Neural progenitor cell (in vitro differentiated cells): ENCODE data around the gene METRN. TPM values are rescaled to one million over a fixed set of nuclear protein-coding genes. Genes with fewer than 3 reads are reported as not detected.

Source experiments
- DNase-seq: peaks from one replicate; pipeline ENCODE4 v3.0.0-alpha.2; 2016; ENCODE audit warnings: low spot score
- H2AFZ ChIP-seq: fragments of 200-600 bp; sonication (generic); replicated peaks from 2 replicates; pipeline ENCODE4 v1.6.1; 2016; ENCODE audit warnings: antibody characterized with exemption
- H3F3A ChIP-seq: fragments of 200-600 bp; sonication (generic); 2 replicates; pipeline ENCODE4 v1.6.1; 2016; ENCODE audit warnings: antibody characterized with exemption, low read depth
- H3K27ac ChIP-seq: fragments of 200-600 bp; sonication (generic); 2 replicates; pipeline ENCODE4 v1.5.1; 2016; ENCODE audit warnings: mild to moderate bottlenecking
- H3K27me3 ChIP-seq: fragments of 200-600 bp; sonication (generic); 2 replicates; pipeline ENCODE4 v1.6.1; 2016; ENCODE audit warnings: mild to moderate bottlenecking, moderate library complexity
- H3K36me3 ChIP-seq: fragments of 200-600 bp; sonication (generic); 2 replicates; pipeline ENCODE4 v1.5.1; 2016
- H3K4me1 ChIP-seq: fragments of 200-600 bp; sonication (generic); 2 replicates; pipeline ENCODE4 v1.6.1; 2016; ENCODE audit warnings: mixed run types
- H3K4me2 ChIP-seq: fragments of 200-600 bp; sonication (generic); 2 replicates; pipeline ENCODE4 v1.6.1; 2016
- H3K4me3 ChIP-seq: fragments of 200-600 bp; sonication (generic); 2 replicates; pipeline ENCODE4 v1.5.1; 2016
- H3K79me2 ChIP-seq: fragments of 200-600 bp; sonication (generic); 2 replicates; pipeline ENCODE4 v1.6.1; 2016; ENCODE audit warnings: low read depth
- H3K9ac ChIP-seq: fragments of 200-600 bp; sonication (generic); 2 replicates; pipeline ENCODE4 v1.6.1; 2016
- H3K9me3 ChIP-seq: fragments of 200-600 bp; sonication (generic); 2 replicates; pipeline ENCODE4 v1.5.1; 2016; ENCODE audit warnings: low read depth
- H4K20me1 ChIP-seq: fragments of 200-600 bp; sonication (generic); 2 replicates; pipeline ENCODE4 v1.6.1; 2016; ENCODE audit warnings: low read depth
- H3K27ac Mint-ChIP-seq: 3 replicates; pipeline ENCODE4 v1.8.0; 2021; ENCODE audit warnings: mixed read lengths
- H3K27me3 Mint-ChIP-seq: 2 replicates; pipeline ENCODE4 v1.8.0; 2022; ENCODE audit warnings: low read depth, mild to moderate bottlenecking, inconsistent platforms, moderate library complexity, mixed read lengths; ENCODE audit not compliant: insufficient read depth
- H3K36me3 Mint-ChIP-seq: 3 replicates; pipeline ENCODE4 v1.8.0; 2021; ENCODE audit warnings: mixed read lengths
- H3K4me1 Mint-ChIP-seq: 3 replicates; pipeline ENCODE4 v1.8.0; 2021; ENCODE audit warnings: mixed read lengths
- H3K4me3 Mint-ChIP-seq: 3 replicates; pipeline ENCODE4 v1.8.0; 2021; ENCODE audit warnings: mild to moderate bottlenecking, moderate library complexity, mixed read lengths
- H3K9me3 Mint-ChIP-seq: 3 replicates; pipeline ENCODE4 v1.8.0; 2020; ENCODE audit warnings: mixed read lengths
- CTCF ChIP-seq: fragments of 200-600 bp; sonication (generic); IDR thresholded peaks from 2 replicates; pipeline ENCODE4 v1.5.1; 2017; ENCODE audit warnings: antibody characterized with exemption, mild to moderate bottlenecking
- EZH2 ChIP-seq: fragments of 200-600 bp; sonication (generic); IDR thresholded peaks from 2 replicates; pipeline ENCODE4 v1.6.1; 2017; ENCODE audit warnings: antibody characterized with exemption, mild to moderate bottlenecking, moderate library complexity
- EZH2phosphoT487 ChIP-seq: fragments of 200-600 bp; sonication (generic); IDR thresholded peaks from 2 replicates; pipeline ENCODE4 v1.6.1; 2017; ENCODE audit warnings: antibody characterized with exemption
- total RNA-seq: library from RNA; depleted of rRNA; stranded (reverse); fragments of >200 nt; gene quantifications from 2 replicates; pipeline ENCODE4 v1.2.3, GENCODE V29; 2015; ENCODE audit warnings: low replicate concordance

The METRN gene
- total RNA-seq, 1 donor from 2014 or later = 24.3 TPM

GRCh38 chr16:766820-767640 is 52.1 kb downstream of the METRN start:
- Histone ChIP-seq H4K20me1 (no peaks in the 10 kb centered on the region), H3K9ac (no peak overlapping the region), H3K27ac (no peak overlapping the region), H3K9me3 (no peaks in the 10 kb centered on the region), H3K4me2 (no peak overlapping the region), H3K27me3 (no peaks in the 10 kb centered on the region), H3K79me2 (no peaks in the 10 kb centered on the region), H3K4me1 (peaks cover 3% of the 10 kb centered on the region), H3F3A (no peaks in the 10 kb centered on the region), H2AFZ (no peak overlapping the region), H3K36me3 (no peaks in the 10 kb centered on the region), H3K4me3 (no peak overlapping the region)
- Mint-ChIP-seq H3K9me3 (no peaks in the 10 kb centered on the region), H3K4me3 (no peak overlapping the region), H3K36me3 (no peaks in the 10 kb centered on the region), H3K27ac (no peak overlapping the region), H3K4me1 (peaks cover 4% of the 10 kb centered on the region), H3K27me3 (peaks cover 6% of the 10 kb centered on the region)
- no peak for DNase-seq
- TF ChIP-seq EZH2phosphoT487 (no peak), EZH2 (no peak), CTCF (no peak)

GRCh38 chr16:767743-768235 is 52.9 kb downstream of the METRN start:
- Mint-ChIP-seq H3K36me3 (no peaks in the 10 kb centered on the region), H3K27me3 (peaks cover 4% of the 10 kb centered on the region), H3K9me3 (no peaks in the 10 kb centered on the region), H3K4me3 (no peak overlapping the region), H3K27ac (no peak overlapping the region), H3K4me1 (peaks cover 4% of the 10 kb centered on the region)
- DNase-seq = no peak
- Histone ChIP-seq H4K20me1 (no peaks in the 10 kb centered on the region), H3K36me3 (no peaks in the 10 kb centered on the region), H3K9me3 (no peaks in the 10 kb centered on the region), H3K79me2 (no peaks in the 10 kb centered on the region), H3K9ac (no peak overlapping the region), H3F3A (no peaks in the 10 kb centered on the region), H3K4me2 (no peak overlapping the region), H3K27ac (no peak overlapping the region), H3K27me3 (no peaks in the 10 kb centered on the region), H3K4me1 (no peaks in the 10 kb centered on the region), H2AFZ (no peak overlapping the region), H3K4me3 (no peak overlapping the region)
- no peak for TF ChIP-seq EZH2
- TF ChIP-seq CTCF = no peak
- no peak for TF ChIP-seq EZH2phosphoT487

GRCh38 chr16:768428-768827 is 53.5 kb downstream of the METRN start:
- no peaks in the 10 kb centered on the region for H3K36me3 Mint-ChIP-seq
- DNase-seq = no peak
- no peaks in the 10 kb centered on the region for H3K9me3 Mint-ChIP-seq

More at GRCh38 chr16:768428-768827, 53.5 kb downstream of the METRN start:
- no peak overlapping the region for H3K4me3 ChIP-seq
- Mint-ChIP-seq H3K4me3 (no peak overlapping the region), H3K27me3 (peaks cover 4% of the 10 kb centered on the region), H3K27ac (no peak overlapping the region), H3K4me1 (peaks cover 4% of the 10 kb centered on the region)
- no peak overlapping the region for H3K9ac ChIP-seq
- no peak overlapping the region for H3K27ac ChIP-seq
- H4K20me1 ChIP-seq = no peaks in the 10 kb centered on the region
- H3K36me3 ChIP-seq = no peaks in the 10 kb centered on the region
- no peak overlapping the region for H2AFZ ChIP-seq
- H3K27me3 ChIP-seq = no peaks in the 10 kb centered on the region
- no peaks in the 10 kb centered on the region for H3K4me1 ChIP-seq
- TF ChIP-seq EZH2 (no peak), CTCF (no peak), EZH2phosphoT487 (no peak)
- no peaks in the 10 kb centered on the region for H3K79me2 ChIP-seq
- H3F3A ChIP-seq = no peaks in the 10 kb centered on the region
- no peak overlapping the region for H3K4me2 ChIP-seq
- no peaks in the 10 kb centered on the region for H3K9me3 ChIP-seq

Other genes with a start within 250 kb of the METRN start
- 6.8 and 41.0 TPM in 2 replicates for gene CAPN15, start 187.4 kb upstream of the METRN start, total RNA-seq
- not detected in 2 replicates for gene PRR35, start 154.7 kb upstream of the METRN start, total RNA-seq
- gene NHLRC4, start 148.1 kb upstream of the METRN start, total RNA-seq = 0.28 TPM in 1 of 2 replicates, not detected in the other
- 16.1 and 60.7 TPM in 2 replicates for gene PIGQ, start 145.2 kb upstream of the METRN start, total RNA-seq
- gene RAB40C, start 125.1 kb upstream of the METRN start, total RNA-seq = 6.0 and 30.0 TPM in 2 replicates
- 5.9 and 22.5 TPM in 2 replicates for gene WFIKKN1, start 84.1 kb upstream of the METRN start, total RNA-seq
- gene METTL26, start 78.8 kb upstream of the METRN start, total RNA-seq = 46.0 and 125 TPM in 2 replicates
- gene MCRIP2, start 73.3 kb upstream of the METRN start, total RNA-seq = 1.5 and 4.7 TPM in 2 replicates
- 9.3 and 33.4 TPM in 2 replicates for gene WDR90, start 65.8 kb upstream of the METRN start, total RNA-seq
- gene RHOT2, start 47.0 kb upstream of the METRN start, total RNA-seq = 34.0 and 138 TPM in 2 replicates
- gene RHBDL1, start 39.4 kb upstream of the METRN start, total RNA-seq = 0.28 and 5.3 TPM in 2 replicates
- gene STUB1, start 34.7 kb upstream of the METRN start, total RNA-seq = 27.0 and 79.5 TPM in 2 replicates
- gene JMJD8, start 30.8 kb upstream of the METRN start, total RNA-seq = 32.1 and 54.8 TPM in 2 replicates
- 3.5 and 12.5 TPM in 2 replicates for gene WDR24, start 24.7 kb upstream of the METRN start, total RNA-seq
- 0.13 and 0.65 TPM in 2 replicates for gene FBXL16, start 9.3 kb upstream of the METRN start, total RNA-seq
- gene ANTKMT, start 6.0 kb downstream of the METRN start, total RNA-seq = 7.5 and 20.9 TPM in 2 replicates
- 0.67 and 3.7 TPM in 2 replicates for gene CCDC78, start 11.3 kb downstream of the METRN start, total RNA-seq
- gene HAGHL, start 12.0 kb downstream of the METRN start, total RNA-seq = 1.0 and 5.4 TPM in 2 replicates
- 20.5 and 38.2 TPM in 2 replicates for gene CIAO3, start 25.9 kb downstream of the METRN start, total RNA-seq
- gene MSLN, start 45.6 kb downstream of the METRN start, total RNA-seq = 0.82 and 1.2 TPM in 2 replicates
- gene RPUSD1, start 73.3 kb downstream of the METRN start, total RNA-seq = 5.6 and 22.7 TPM in 2 replicates
- 35.6 and 124 TPM in 2 replicates for gene CHTF18, start 73.5 kb downstream of the METRN start, total RNA-seq
- not detected in 2 replicates for gene GNG13, start 85.6 kb downstream of the METRN start, total RNA-seq